Activated CD4-positive, alpha-beta memory T cell treated with anti-CD3 and anti-CD28 coated beads for 36 hours (primary cell): ENCODE results near the gene POLRMT. TPM values are rescaled to one million over a fixed set of nuclear protein-coding genes. Genes with fewer than 3 reads are reported as not detected.

Experiments used
- CTCF ChIA-PET: fragments of 350-600 bp; sonication (Branson Sonifier 250); formaldehyde crosslinking; loops from one replicate; lab custom pipeline; 2021; ENCODE audit warnings: antibody characterized with exemption, inconsistent platforms; lab: Charles Lee
- POLR2A ChIA-PET: fragments of 350-600 bp; sonication (Branson Sonifier 250); formaldehyde crosslinking; loops from one replicate; lab custom pipeline; 2021; ENCODE audit warnings: antibody characterized with exemption; lab: Charles Lee
- DNase-seq: peaks from one replicate; pipeline ENCODE4 v3.0.0-alpha.2; 2020
- H3K27ac Mint-ChIP-seq: one replicate; pipeline ENCODE4 v1.8.0; 2021; ENCODE audit warnings: mixed read lengths
- H3K27me3 Mint-ChIP-seq: one replicate; pipeline ENCODE4 v1.8.0; 2021; ENCODE audit warnings: mixed read lengths
- H3K36me3 Mint-ChIP-seq: one replicate; pipeline ENCODE4 v1.8.0; 2021; ENCODE audit warnings: mixed read lengths
- H3K4me1 Mint-ChIP-seq: one replicate; pipeline ENCODE4 v1.8.0; 2021; ENCODE audit warnings: low read depth, mixed read lengths
- H3K4me3 Mint-ChIP-seq: one replicate; pipeline ENCODE4 v1.8.0; 2021; ENCODE audit warnings: mild to moderate bottlenecking, mixed read lengths
- H3K9me3 Mint-ChIP-seq: one replicate; pipeline ENCODE4 v1.8.0; 2021; ENCODE audit warnings: mixed read lengths
- intact Hi-C: fragments of 100-400 bp; cut with micrococcal nuclease; formaldehyde crosslinking; loops from one replicate; pipeline ENCODE4 v1.15.1; 2023
- total RNA-seq, 2 experiments: library from RNA; stranded (reverse); gene quantifications; one replicate each; pipeline ENCODE4 v1.2.3, GENCODE V29; 2021

POLRMT gene
- total RNA-seq, 2 experiments from 2014 or later: 71.5 to 72.5 TPM

- ChIA-PET POLR2A (no interaction called here), CTCF (interaction anchor here (1.1 to 3.9 kb wide), 13 partner anchors 8 to 151 kb away, joined by 3 to 22 read pairs (median 6); no protein-coding TSS in a partner anchor)
- intact Hi-C loops: loop anchor here (10.0 kb wide), 1 partner anchor 51 kb away; the partner anchor contains the start of genes FGF22 and POLRMT
- no peaks in the 10 kb centered on the region for H3K9me3 Mint-ChIP-seq
- H3K4me3 Mint-ChIP-seq: no peak overlapping the region
- peaks cover 3% of the 10 kb centered on the region for H3K36me3 Mint-ChIP-seq
- no peak overlapping the region for H3K27ac Mint-ChIP-seq
- H3K4me1 Mint-ChIP-seq: peaks cover 2% of the 10 kb centered on the region
- DNase-seq: no peak
- peaks cover 3% of the 10 kb centered on the region for H3K27me3 Mint-ChIP-seq
Observed at GRCh38 chr19:583198-583967, 50.0 kb downstream of the POLRMT start.

GRCh38 chr19:582497-583197, 50.7 kb downstream of the POLRMT start:
- Mint-ChIP-seq H3K4me3 (no peak overlapping the region), H3K36me3 (peaks cover 3% of the 10 kb centered on the region), H3K4me1 (no peaks in the 10 kb centered on the region), H3K27ac (no peak overlapping the region), H3K27me3 (no peaks in the 10 kb centered on the region), H3K9me3 (no peaks in the 10 kb centered on the region)
- ChIA-PET CTCF (interaction anchor here (2.6 to 3.9 kb wide), 2 partner anchors 44 to 151 kb away, joined by 10 to 22 read pairs; no protein-coding TSS in a partner anchor), POLR2A (no interaction called here)
- no peak for DNase-seq
- intact Hi-C loops: loop anchor here (10.0 kb wide), 1 partner anchor 52 kb away; the partner anchor contains the start of genes FGF22 and POLRMT

- Mint-ChIP-seq H3K27me3 (no peaks in the 10 kb centered on the region), H3K9me3 (no peaks in the 10 kb centered on the region), H3K27ac (no peak overlapping the region), H3K36me3 (peaks cover 3% of the 10 kb centered on the region), H3K4me3 (no peak overlapping the region), H3K4me1 (peaks cover 5% of the 10 kb centered on the region)
- CTCF ChIA-PET: interaction anchor here (0.7 kb wide), 1 partner anchor 153 kb away, joined by 3 read pairs; no protein-coding TSS in a partner anchor
- POLR2A ChIA-PET: no interaction called here
- no peak for DNase-seq
- intact Hi-C loops: loop anchor here (10.0 kb wide), 1 partner anchor 53 kb away; the partner anchor contains the start of genes FGF22 and POLRMT
Observed at GRCh38 chr19:581399-582111, 51.8 kb downstream of the POLRMT start.

GRCh38 chr19:580274-580835, 53.0 kb downstream of the POLRMT start:
- Mint-ChIP-seq H3K9me3 (no peaks in the 10 kb centered on the region), H3K27me3 (no peaks in the 10 kb centered on the region), H3K4me3 (no peak overlapping the region), H3K4me1 (peaks cover 9% of the 10 kb centered on the region), H3K36me3 (peaks cover 3% of the 10 kb centered on the region), H3K27ac (no peak overlapping the region)
- intact Hi-C loops: loop anchor here (10.0 kb wide), 1 partner anchor 54 kb away; the partner anchor contains the start of genes FGF22 and POLRMT
- ChIA-PET CTCF (no interaction called here), POLR2A (no interaction called here)
- no peak for DNase-seq

- Mint-ChIP-seq H3K4me3 (no peak overlapping the region), H3K4me1 (peaks cover 14% of the 10 kb centered on the region), H3K27ac (no peak overlapping the region), H3K27me3 (no peaks in the 10 kb centered on the region), H3K36me3 (peaks cover 3% of the 10 kb centered on the region), H3K9me3 (no peaks in the 10 kb centered on the region)
- intact Hi-C loops: loop anchor here (10.0 kb wide), 1 partner anchor 55 kb away; the partner anchor contains the start of genes FGF22 and POLRMT
- DNase-seq: no peak
- ChIA-PET POLR2A (no interaction called here), CTCF (no interaction called here)
Observed at GRCh38 chr19:579842-580155, 53.5 kb downstream of the POLRMT start.

- CTCF ChIA-PET: no interaction called here
- H3K9me3 Mint-ChIP-seq: no peaks in the 10 kb centered on the region
- no peaks in the 10 kb centered on the region for H3K27me3 Mint-ChIP-seq
- no peak for DNase-seq
- POLR2A ChIA-PET: no interaction called here
- H3K36me3 Mint-ChIP-seq: peaks cover 3% of the 10 kb centered on the region
- intact Hi-C loops: no loop called here
- H3K4me3 Mint-ChIP-seq: no peak overlapping the region
- no peak overlapping the region for H3K27ac Mint-ChIP-seq
- peaks cover 19% of the 10 kb centered on the region for H3K4me1 Mint-ChIP-seq
Observed at GRCh38 chr19:579111-579841, 54.1 kb downstream of the POLRMT start.

- CTCF ChIA-PET: interaction anchor here (1.2 to 1.6 kb wide), 3 partner anchors 10 to 67 kb away, joined by 3 to 6 read pairs (median 4); no protein-coding TSS in a partner anchor
Observed at GRCh38 chr19:577439-578392, 55.6 kb downstream of the POLRMT start.

GRCh38 chr19:576768-577438, 56.4 kb downstream of the POLRMT start:
- H3K27ac Mint-ChIP-seq: no peak overlapping the region
- POLR2A ChIA-PET: interaction anchor here (0.6 kb wide), 1 partner anchor 54 kb away, joined by 4 read pairs; no protein-coding TSS in a partner anchor
- no peak for DNase-seq
- no peaks in the 10 kb centered on the region for H3K36me3 Mint-ChIP-seq
- no peaks in the 10 kb centered on the region for H3K9me3 Mint-ChIP-seq
- no peak overlapping the region for H3K4me3 Mint-ChIP-seq
- H3K4me1 Mint-ChIP-seq: peaks cover 27% of the 10 kb centered on the region
- no peaks in the 10 kb centered on the region for H3K27me3 Mint-ChIP-seq
- intact Hi-C loops: no loop called here
- CTCF ChIA-PET: interaction anchor here (1.2 to 3.1 kb wide), 4 partner anchors 7 to 66 kb away, joined by 3 to 18 read pairs (median 5); no protein-coding TSS in a partner anchor

More at GRCh38 chr19:577439-578392, 55.6 kb downstream of the POLRMT start:
- POLR2A ChIA-PET: no interaction called here
- Mint-ChIP-seq H3K36me3 (no peaks in the 10 kb centered on the region), H3K27me3 (no peaks in the 10 kb centered on the region), H3K27ac (no peak overlapping the region), H3K9me3 (no peaks in the 10 kb centered on the region), H3K4me1 (peaks cover 26% of the 10 kb centered on the region), H3K4me3 (no peak overlapping the region)
- intact Hi-C loops: no loop called here
- no peak for DNase-seq

GRCh38 chr19:575527-576506, 57.5 kb downstream of the POLRMT start:
- no peak overlapping the region for H3K27ac Mint-ChIP-seq
- H3K36me3 Mint-ChIP-seq: peaks cover 2% of the 10 kb centered on the region
- POLR2A ChIA-PET: interaction anchor here (1.1 kb wide), 1 partner anchor 44 kb away, joined by 3 read pairs; no protein-coding TSS in a partner anchor
- H3K4me1 Mint-ChIP-seq: peaks cover 33% of the 10 kb centered on the region
- no peaks in the 10 kb centered on the region for H3K27me3 Mint-ChIP-seq
- no peaks in the 10 kb centered on the region for H3K9me3 Mint-ChIP-seq
- CTCF ChIA-PET: interaction anchor here (1.3 to 3.1 kb wide), 3 partner anchors 8 to 65 kb away, joined by 4 to 18 read pairs (median 6); no protein-coding TSS in a partner anchor
- DNase-seq: no peak
- H3K4me3 Mint-ChIP-seq: no peak overlapping the region
- intact Hi-C loops: no loop called here
